ENCODE measurements around the gene MMP14.

MMP14 gene

DNA sequence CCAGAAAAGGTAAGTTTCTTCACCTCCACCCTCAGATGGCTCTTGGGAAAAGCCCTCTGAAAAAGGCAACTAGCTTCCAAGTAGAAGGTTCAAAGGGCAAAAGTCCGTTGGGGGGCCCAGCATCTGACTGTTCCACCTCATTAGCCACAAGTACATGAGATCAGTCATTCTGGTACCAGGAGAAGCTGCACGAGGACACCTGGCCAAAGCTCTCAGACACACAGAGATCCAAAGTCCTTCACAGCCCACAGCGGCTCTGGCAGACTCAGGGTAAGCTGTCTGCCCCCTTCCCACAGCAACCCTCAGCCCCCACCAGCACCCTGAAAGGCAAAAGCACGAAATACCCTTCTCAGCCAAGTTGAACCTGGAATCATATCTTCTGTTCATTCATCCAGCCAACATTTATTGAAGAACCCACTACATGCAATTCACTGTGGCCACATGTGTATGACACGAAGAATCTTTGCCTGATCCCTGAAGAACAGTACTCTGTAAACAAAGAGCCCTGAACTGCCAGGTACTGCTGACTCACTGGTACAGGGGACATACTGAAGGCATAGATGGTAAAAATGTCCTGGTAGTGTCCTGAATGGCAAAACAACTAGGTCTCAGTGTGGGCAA is 40.2 kb upstream of the MMP14 start:
- H3K4me3 ChIP-seq (ENCODE audit: low read depth, low read length) = no peak overlapping the region
- TF ChIP-seq, protein P1, sequence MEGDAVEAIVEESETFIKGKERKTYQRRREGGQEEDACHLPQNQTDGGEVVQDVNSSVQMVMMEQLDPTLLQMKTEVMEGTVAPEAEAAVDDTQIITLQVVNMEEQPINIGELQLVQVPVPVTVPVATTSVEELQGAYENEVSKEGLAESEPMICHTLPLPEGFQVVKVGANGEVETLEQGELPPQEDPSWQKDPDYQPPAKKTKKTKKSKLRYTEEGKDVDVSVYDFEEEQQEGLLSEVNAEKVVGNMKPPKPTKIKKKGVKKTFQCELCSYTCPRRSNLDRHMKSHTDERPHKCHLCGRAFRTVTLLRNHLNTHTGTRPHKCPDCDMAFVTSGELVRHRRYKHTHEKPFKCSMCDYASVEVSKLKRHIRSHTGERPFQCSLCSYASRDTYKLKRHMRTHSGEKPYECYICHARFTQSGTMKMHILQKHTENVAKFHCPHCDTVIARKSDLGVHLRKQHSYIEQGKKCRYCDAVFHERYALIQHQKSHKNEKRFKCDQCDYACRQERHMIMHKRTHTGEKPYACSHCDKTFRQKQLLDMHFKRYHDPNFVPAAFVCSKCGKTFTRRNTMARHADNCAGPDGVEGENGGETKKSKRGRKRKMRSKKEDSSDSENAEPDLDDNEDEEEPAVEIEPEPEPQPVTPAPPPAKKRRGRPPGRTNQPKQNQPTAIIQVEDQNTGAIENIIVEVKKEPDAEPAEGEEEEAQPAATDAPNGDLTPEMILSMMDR (conservative IDR thresholded peaks at IDR 0.05; ENCODE audit: low read depth, low read length) = no peak
- no peak for DNase-seq (ENCODE audit: low read depth)

DNA sequence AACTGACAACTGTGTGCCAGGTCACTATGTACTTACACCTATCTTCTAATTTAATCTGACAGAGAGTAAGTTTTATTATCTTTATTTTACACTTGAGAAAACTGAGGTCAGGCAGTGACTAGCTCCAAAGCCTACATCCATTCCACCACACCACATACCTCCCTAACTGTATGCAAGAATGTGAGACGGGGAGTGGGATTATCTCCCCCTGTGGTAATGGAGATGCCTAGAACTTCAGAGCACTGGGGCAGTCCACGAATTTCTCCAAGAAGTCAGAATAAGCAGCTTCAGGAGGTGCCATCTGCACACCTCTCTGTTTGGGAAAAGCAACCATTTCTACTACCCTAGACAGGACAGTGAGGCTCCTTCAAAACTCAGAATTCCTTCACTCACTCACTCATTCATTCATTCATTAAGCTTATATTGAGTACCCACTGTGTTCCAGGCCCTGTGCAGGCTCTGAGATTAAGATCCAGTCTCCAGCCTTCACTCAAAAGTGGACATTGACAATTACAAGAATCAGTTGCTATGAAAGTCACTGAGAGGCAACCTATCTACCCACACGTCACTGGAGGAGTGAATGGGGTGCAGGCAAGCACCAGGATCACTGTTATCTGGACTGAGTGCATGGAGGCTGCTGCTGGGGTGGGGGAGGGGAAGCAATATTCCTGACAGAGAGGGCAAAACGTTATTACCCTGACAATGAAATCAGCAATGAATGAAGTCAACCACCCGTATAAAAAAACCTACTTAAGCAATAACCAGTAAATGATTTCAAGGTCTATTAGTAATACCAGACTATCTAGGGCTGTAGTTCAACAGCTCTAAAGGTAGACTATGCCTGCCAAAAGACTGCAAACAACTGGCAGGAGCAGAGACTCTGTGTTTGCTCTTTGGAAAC is 39.1 kb upstream of the MMP14 start:
- no peak overlapping the region for H3K4me3 ChIP-seq (ENCODE audit: low read depth, low read length)
- TF ChIP-seq, protein P1 (conservative IDR thresholded peaks at IDR 0.05; ENCODE audit: low read depth, low read length) = no peak
- DNase-seq (ENCODE audit: low read depth) = no peak

DNA sequence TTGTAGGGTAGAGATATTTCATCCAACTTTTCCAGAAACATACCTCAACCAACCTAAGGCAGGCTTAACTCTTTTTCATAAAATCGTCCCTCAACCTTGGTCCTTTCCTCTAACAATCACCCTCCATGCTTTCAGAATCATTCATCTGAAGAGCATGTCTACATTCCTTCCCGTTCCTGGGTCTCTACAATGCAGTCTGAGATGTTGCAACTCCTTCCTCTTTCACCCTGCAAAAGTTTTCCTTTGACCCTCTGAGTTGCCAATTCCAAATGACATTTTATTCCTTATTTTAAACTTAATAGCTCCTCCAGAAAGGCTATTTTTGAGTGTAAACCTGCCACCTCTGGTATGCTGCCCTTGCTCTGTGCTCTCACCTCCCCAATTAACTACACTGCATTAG is 37.9 kb upstream of the MMP14 start:
- TF ChIP-seq, protein P1 (conservative IDR thresholded peaks at IDR 0.05; ENCODE audit: low read depth, low read length) = no peak
- peak; percentile 42 for DNase-seq (ENCODE audit: low read depth)
- H3K4me3 ChIP-seq (ENCODE audit: low read depth, low read length) = no peak overlapping the region

DNA sequence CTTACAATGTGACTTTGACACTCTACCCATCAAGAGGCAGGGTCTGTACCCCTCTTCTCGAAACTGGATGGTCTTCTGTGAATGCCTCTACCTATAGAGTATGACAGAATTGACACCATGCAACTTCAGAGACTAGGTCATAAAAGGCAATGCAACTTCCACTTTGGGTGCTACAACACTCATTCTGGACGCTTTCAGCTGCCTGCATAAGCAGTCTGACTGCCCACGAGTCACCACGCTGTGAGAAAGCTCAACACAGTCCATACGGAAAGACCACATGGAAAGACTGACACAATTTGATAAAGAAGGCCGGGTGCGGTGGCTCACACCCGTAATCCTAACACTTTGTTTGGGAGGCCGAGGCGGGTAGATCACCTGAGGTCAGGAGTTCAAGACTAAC is 36.0 kb upstream of the MMP14 start:
- H3K4me3 ChIP-seq (ENCODE audit: low read depth, low read length) = no peak overlapping the region
- no peak for DNase-seq (ENCODE audit: low read depth)
- TF ChIP-seq, protein P1 (conservative IDR thresholded peaks at IDR 0.05; ENCODE audit: low read depth, low read length) = no peak

DNA sequence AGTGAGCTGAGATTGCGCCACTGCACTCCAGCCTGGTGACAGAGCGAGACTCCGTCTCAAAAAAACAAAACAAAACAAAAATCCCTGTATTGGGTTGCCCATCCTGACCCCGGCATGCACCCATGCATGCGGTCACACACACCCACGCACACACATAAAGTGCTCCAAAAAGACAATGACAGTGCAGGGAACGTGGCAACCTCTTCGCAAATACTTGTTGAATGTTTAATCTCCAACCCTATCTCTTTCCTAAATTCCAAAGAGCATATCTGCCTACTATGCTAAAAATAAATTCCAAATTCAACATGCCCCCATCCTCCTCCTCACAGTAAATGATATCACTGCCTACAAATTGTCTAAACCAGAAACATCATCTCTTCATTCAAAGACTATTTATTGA is 34.7 kb upstream of the MMP14 start:
- TF ChIP-seq, protein P1 (conservative IDR thresholded peaks at IDR 0.05; ENCODE audit: low read depth, low read length) = no peak
- no peak for DNase-seq (ENCODE audit: low read depth)
- no peak overlapping the region for H3K4me3 ChIP-seq (ENCODE audit: low read depth, low read length)

DNA sequence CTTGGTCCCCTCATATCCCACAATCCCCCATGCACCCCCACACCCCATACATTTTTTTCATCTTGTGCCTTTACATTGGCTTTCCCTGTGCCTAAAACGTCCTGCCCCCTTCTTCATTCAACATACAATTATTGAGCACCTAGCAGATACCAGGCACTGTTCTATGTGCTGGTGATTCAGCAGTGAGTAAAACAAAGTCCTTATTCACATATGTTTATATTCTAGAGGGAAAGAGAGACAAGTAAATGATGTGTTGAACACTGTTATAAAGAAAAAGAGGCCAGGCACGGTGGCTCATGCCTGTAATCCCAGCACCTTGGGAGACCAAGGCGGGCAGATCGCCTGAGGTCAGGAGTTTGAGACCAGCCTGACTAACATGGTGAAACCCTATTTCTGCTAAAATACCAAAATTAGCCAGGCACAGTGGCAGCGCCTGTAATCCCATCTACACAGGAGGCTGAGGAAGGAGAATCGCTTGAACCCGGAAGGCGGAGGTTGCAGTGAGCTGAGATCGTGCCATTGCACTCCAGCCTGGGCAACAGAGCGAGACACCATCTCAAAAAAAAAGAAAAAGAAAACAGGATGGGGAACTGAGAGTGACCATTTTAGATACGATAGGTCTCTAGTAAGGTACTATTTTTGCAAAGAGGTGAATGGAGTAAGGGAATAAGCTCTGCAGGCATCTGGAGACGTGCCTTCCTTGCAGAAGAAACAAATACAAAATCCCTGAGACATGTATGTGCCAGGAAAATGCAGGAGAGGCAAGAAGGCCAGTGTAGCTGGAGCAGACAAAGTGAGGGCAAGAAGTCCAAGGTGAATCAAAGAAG is 33.3 kb upstream of the MMP14 start:
- DNase-seq (ENCODE audit: low read depth) = no peak
- H3K4me3 ChIP-seq (ENCODE audit: low read depth, low read length) = no peak overlapping the region
- TF ChIP-seq, protein P1 (conservative IDR thresholded peaks at IDR 0.05; ENCODE audit: low read depth, low read length) = no peak

Measured in choroid plexus epithelial cell (primary cell).